ENCODE measurements around the gene ZNRF3.

GRCh38 chr22:29044657-29045176 is 161.3 kb downstream of the ZNRF3 start:
- TF ChIP-seq MAX (IDR thresholded peaks at IDR 0.05) = no peak
- TF ChIP-seq USF1 (IDR thresholded peaks at IDR 0.05) = no peak
- no peak for TF ChIP-seq CEBPB (IDR thresholded peaks at IDR 0.05)

Data from Ishikawa (cell line).